ENCODE data around the gene ERC2.

Gene ERC2

DNA sequence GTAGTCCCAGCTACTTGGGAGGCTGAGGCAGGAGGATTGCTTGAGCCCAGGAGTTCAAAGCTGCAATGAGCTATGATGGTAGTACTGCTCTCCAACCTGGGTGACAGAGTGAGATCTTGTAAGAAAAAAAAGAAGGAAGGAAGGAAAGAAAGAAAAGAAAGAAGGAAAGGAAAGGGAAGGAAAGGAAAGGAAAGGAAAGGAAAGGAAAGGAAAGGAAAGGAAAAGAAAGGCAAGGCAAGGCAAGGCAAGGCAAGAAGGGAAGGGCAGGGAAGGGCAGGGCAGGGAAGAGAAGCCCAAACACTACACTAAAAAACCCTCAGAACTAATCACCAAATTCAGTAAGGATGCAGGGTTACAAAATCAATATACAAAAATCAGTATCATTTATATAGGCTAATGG is 341.6 kb downstream of the ERC2 start:
- FAIRE-seq (no peak), DNase-seq (ENCODE audit: low spot score) (no peak)

DNA sequence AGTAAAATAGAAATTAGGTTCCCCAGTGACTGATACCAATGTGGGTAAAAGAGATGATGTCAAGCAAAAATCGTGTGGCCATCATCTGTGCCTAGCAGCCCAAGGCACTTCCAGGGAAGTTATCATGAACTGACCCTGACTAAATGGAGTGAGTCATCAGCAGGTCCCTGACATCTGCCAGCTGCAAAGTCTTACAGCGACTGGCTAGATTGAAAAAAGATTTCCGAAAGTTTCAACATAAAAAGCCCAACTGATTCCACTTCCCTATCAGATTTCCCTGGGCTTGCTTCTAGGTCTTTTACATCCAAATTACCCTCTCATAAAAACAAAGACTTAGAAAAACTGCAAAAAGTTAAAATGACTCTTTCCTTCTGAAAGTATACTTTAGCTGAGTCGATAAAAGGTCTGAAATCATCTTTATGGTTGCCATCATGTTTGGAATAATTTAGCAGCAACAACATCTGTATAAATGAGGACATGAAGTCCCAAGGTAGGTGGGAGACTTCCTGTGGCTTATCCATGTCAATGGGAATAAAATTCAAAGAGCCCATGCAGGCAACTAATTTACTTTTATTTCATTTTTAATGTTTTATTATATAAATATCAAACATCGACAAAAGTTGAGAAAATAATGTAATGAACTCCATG is 342.8 kb downstream of the ERC2 start:
- FAIRE-seq (no peak), DNase-seq (ENCODE audit: low spot score) (peak; percentile 71)

- no peak for DNase-seq (ENCODE audit: low spot score)
- no peak for FAIRE-seq
These were observed 343.7 kb downstream of the ERC2 start for GRCh38 chr3:56124546-56124945.

DNA sequence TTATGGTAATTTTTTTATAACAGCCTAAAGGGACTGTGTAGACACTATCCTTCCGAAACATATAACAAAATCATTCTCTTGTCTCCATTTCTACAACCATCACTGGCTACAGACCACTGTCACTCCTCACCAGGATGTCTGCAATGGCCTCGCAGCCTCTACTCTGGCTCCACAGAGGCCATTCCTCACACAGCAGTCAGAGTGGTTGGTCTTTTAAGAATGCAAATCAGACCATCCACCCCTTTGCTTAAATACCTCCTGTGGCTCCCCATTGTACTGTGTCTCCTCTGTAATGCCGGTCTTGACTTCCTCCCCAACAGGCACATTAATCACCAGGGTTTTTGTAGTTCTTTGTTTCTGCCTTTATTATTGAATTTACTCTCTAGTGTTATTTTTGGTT is 344.8 kb downstream of the ERC2 start:
- no peak for FAIRE-seq
- DNase-seq (ENCODE audit: low spot score), result no peak

- FAIRE-seq (no peak), DNase-seq (ENCODE audit: low spot score) (no peak)
These were observed 345.4 kb downstream of the ERC2 start for GRCh38 chr3:56122911-56123310.

DNA sequence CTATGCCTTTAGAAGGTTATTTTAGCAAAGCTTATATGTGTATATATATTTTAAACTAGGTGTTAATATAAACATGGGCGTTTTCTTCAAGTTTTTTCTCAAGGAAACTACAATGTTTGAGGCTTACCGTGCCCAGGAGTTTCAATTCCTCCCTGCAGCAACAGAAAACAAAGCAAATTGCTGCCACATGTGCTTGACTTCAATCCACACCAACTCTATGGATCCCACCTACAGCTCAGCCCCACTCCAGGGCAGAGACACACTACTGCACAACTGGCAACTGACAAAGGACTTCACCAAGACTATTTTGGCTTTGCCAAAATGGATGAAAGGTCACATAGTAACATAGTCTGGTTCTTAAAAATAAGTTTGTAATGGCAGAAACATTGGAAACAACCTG is 346.6 kb downstream of the ERC2 start:
- DNase-seq (ENCODE audit: low spot score) (no peak), FAIRE-seq (no peak)

DNA sequence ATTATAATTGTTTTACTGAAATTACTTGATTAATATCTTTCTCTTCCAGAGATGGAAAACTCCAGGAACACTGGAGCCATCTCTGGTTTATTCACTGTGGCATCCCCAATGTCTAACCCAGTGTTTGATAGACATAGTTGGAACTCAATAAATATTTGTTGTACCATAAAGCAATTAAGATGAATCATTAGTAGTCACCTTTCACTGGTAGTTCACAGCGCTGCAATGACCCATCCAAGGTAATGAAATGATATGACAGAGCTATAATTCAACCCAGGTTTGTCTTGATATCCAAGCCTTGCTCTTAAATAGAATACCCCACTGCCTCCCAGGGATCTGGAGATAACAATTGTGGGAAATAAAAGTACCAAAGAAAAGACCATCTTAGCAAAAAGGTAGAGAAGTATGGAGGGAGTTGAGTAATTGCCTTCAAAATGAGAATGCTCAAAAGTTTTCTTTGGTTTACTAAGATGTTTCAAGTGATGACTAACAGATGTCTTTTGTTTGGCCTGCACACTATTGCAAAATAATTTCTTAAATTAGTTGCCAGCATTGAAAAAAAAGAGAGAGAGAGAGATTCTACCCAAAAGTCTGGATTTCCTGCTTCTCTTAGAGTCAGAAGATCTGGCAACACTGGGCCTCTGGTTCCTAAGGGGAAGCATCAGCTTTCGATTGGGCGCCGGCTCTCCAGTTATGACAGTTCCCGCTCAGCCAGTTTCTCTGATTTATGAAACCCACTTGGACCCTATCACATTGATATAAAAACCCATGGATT is 348.5 kb downstream of the ERC2 start:
- FAIRE-seq (no peak), DNase-seq (ENCODE audit: low spot score) (no peak)

DNA sequence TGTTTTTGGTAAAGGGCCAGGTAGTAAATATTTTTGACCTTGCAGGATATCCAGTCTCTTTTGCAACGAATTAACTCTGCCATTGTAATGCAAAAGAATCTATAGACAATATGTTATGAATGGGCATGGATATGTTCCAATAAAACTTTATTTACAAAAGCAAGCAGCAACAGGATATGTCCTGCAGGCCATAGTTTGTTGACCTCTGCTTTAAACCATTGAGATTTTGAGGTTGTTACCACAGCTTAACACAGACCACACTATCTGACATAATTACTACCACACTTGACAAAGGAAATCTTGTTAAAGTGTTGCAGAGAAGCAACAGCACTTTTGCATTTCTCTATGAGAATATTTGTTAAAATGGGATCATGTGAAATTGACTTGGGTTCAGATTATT is 349.3 kb downstream of the ERC2 start:
- DNase-seq (ENCODE audit: low spot score) (no peak), FAIRE-seq (no peak)

- FAIRE-seq, result no peak
These were observed 352.6 kb downstream of the ERC2 start for GRCh38 chr3:56115698-56116097.

DNA sequence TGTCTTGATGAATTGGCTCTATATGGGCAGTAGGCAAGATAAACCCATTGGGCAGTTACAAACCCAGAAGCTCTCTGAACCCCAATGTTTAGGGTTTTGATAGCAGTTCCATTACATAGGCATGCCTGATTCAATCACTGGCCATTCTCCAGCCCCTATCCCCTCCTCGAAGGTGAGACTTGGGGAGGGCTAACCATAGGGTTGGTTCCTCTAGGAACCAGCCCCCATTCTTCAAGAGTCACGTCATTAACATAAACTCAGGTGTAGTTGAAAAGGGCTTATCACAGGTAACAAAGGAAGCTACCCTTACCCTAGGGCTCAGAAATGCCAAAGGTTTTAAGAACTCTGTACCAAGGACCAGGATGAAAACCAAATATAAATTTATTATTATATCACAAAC is 353.1 kb downstream of the ERC2 start:
- FAIRE-seq (no peak), DNase-seq (ENCODE audit: low spot score) (no peak)

More at GRCh38 chr3:56115698-56116097, 352.6 kb downstream of the ERC2 start:
- no peak for DNase-seq (ENCODE audit: low spot score)

DNA sequence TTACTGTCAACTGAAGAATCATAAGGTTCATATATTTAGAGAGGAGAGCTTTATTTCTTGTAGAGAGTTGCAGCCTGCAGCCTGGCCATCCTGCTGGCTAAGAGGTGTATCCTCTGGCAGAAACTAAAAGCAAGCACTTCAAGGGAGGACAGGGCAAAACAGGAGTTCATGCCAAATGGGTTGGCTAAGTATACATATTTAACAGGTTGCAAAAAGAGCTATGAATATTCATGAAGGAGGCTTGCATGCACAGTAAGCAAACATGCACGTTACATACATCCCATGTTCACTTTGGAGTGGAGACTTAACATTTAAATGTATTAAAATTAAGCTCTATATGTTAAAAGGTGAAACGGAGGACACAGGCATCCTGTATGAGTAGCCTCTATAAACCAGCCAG is 354.4 kb downstream of the ERC2 start:
- FAIRE-seq, result no peak
- no peak for DNase-seq (ENCODE audit: low spot score)

DNA sequence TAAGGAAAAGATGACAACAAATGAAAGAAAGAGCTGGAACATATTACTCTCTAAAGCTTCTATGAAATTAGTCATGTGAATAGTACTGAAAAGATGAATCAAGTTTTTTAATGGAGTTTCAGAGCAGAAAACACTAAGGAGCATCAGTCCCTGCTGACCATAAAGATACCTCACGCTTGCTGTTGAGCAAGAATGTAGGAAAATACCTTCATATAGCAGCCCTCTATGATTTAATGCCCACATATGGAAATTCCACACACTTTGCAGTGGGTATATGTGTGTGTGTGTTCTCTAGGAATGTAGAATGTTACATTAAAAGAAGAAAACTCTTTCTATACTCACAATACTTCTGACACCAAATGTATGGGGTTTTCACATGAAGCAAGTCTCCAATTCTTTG is 355.0 kb downstream of the ERC2 start:
- no peak for FAIRE-seq
- no peak for DNase-seq (ENCODE audit: low spot score)

DNA sequence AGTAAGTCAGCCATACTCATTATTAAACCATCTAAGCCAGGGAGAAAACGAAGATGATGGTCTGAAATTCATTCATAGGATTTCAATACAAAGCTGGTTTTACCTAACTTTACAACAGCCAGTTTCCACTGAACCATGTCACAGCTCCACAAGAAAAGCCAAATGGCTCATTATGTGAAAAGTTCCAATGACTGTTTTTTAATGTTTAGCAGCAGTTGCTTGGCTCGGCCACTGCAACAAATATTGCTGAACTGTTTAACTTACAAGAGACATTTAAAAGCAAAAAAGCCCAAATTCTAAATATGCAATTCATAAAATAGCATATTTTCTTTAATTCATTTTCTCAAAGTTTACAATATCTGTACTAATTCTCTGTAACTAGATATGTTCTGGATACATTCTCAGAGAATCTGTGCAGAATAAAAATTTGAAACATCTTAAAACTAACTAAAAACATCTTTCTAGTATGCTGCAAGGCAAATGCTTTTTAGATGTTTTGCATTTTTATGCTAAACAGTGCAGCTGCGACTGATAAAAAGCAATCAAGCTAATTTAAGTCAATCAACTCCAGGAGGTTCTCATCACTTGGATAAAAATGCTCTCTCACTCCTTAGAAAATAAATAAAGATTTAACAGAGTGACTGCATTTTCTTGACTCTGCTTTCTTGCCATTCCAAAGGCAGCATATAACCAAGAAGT is 356.5 kb downstream of the ERC2 start:
- no peak for FAIRE-seq
- DNase-seq (ENCODE audit: low spot score), result no peak

GRCh38 chr3:56110886-56111285 is 357.4 kb downstream of the ERC2 start:
- no peak for DNase-seq (ENCODE audit: low spot score)
- FAIRE-seq, result no peak

DNA sequence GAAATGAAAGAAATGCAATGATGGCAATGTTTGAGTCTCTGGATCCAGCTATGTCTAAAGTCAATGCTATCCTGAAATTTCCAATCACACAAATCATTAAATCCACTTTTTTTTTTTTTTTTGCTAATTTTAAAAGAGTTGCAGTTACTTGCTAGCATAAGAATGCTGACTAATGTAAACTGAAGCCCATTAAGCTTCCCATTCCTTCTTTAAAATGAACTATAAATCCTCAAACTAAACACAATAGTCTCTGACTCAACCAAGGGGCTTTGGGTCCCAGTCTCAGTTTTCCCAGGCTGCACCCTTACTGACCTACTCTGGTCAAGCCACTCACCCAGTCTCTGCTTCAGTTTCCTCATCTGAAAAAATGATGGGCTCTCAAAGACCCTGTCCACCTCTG is 361.1 kb downstream of the ERC2 start:
- no peak for DNase-seq (ENCODE audit: low spot score)
- FAIRE-seq, result no peak

DNA sequence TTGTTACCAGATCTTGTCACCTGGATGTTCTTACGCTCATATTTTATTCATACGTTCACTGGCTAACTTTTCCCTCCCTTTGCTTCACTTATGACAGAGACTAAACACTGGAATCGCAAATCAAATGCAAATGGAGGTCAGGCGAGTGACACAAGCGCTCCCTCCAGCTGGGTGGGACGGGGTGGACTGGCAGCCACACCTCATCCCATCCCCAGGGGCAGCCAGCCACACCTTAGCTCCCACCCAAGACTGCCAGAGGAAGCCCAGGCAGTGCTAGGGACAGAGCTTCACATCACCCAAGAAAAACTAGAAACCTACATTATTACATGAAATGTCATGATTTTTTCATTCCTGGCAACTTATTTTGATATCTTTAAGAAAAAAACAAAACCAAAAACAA is 366.2 kb downstream of the ERC2 start:
- DNase-seq (ENCODE audit: low spot score), result no peak
- no peak for FAIRE-seq

DNA sequence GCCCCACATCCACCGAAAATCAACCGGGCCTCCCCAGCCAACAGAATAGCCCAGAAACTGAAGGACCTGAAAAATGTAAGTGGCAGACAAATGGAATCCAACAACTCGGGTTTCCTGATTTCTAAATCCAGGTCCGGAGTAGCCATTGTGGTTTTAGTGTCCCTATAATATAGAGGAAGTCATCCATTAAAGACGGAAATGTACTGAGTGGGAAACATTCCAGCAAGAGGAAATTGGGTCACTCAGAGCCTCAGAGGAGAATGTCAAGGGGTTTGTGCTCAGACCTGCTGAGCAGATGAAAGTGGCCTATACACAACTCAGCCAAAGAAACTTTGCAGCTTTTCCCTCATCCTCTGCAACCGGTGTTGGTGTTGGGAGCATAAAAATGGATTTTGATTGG is 366.7 kb downstream of the ERC2 start:
- DNase-seq (ENCODE audit: low spot score), result no peak
- no peak for FAIRE-seq

- DNase-seq (ENCODE audit: low spot score), result no peak
- no peak for FAIRE-seq
These were observed 371.3 kb downstream of the ERC2 start for GRCh38 chr3:56096999-56097398.

DNA sequence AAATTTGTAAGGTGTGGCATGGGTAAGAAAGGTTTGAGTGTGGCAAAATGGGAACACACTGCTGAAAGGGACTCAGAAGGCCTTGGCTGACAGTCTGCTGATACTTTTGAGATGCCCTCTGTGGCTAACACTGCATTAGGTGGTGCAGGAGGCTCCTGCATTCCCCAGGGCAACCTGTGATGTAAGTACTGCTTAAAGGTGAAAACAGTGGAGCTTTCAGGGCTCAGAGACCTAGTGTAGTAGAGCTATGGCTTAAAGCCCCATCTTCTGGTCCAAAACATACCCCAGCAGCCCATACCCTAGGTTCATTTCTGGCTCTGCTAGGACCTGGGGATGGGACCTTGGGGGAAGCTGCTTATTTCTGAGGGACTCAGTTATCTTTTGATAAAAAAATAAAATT is 374.1 kb downstream of the ERC2 start:
- FAIRE-seq, result no peak
- no peak for DNase-seq (ENCODE audit: low spot score)

DNA sequence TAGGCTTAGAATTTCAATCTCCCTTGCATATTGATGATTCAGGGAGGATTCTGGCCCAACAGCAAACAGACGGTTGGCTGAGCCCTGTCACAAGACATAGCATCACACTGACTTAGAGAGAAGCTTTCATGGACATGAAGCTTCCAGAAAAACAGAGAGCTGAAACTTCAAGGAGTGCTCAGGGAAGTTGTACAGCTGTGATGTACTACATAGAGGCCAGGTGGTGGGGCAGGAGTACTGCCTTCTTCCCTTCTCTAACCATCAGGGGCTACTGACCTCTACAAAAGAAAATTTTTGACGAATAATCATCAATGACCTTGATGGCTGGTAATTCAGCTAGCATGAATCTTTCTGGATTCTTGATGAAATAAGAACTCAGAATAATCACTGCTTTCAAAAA is 378.5 kb downstream of the ERC2 start:
- no peak for DNase-seq (ENCODE audit: low spot score)
- FAIRE-seq, result no peak

DNA sequence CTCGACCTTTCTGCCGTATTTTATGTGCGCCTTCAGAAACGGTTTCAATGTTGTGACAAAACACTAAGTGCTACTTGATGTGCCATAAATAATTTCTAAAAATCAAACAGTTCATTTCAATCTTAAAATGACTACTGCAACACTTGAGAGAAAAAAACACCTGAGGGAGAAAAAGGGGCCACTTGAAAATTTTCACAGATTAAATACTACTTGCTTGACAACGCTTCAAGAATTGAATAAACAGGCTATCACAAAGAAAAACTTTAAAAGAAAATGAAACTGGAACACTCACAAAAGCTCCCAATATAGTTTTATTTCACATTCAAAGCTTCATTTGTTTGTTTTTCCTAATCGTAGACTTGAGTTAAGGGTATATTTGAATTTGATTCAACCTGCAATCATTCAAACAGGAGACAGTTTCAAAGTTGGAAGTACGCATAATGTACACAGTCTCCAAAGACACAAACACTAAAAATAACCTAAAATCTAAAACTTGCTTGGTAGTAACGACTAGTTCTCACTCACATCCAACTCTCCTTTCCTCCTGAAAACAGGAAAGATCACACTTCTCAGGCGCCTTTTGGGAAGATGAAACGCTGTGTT is 380.7 kb downstream of the ERC2 start:
- FAIRE-seq, result no peak

DNA sequence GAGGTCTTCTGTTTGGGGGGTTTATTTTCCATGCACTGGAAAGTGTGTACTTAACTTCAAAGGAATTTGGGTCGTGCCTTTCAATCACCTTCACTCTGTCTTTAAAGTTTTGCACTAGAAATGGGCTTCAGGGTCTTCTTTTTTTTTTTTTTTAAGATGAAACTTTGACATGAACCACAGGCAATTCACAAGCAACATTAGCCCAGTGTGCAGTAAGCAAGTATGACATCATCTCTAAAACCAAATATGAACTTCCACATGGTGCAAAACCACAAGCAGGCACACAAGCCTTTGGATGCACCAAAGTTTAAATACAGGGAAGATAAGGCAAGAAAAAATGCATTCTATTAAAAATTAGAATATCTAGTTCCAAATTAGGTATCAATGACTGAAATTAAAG is 381.9 kb downstream of the ERC2 start:
- FAIRE-seq (no peak), DNase-seq (ENCODE audit: low spot score) (peak; percentile 29)

More for the DNA sequence above, 380.7 kb downstream of the ERC2 start:
- DNase-seq (ENCODE audit: low spot score), result no peak

Data from urothelium cell line (cell line).